ENCODE measurements around the gene ZNF862. TPM values are rescaled to one million over a fixed set of nuclear protein-coding genes. Genes with fewer than 3 reads are reported as not detected.
A peak's percentile ranks its signal among the peaks of the same experiment; 100 is the strongest.

The ZNF862 gene
- total and polyA plus RNA-seq, 2 donors (not counting 1 experiment from before 2014, with no cell fraction given) = 24.1 to 33.0 TPM

DNA sequence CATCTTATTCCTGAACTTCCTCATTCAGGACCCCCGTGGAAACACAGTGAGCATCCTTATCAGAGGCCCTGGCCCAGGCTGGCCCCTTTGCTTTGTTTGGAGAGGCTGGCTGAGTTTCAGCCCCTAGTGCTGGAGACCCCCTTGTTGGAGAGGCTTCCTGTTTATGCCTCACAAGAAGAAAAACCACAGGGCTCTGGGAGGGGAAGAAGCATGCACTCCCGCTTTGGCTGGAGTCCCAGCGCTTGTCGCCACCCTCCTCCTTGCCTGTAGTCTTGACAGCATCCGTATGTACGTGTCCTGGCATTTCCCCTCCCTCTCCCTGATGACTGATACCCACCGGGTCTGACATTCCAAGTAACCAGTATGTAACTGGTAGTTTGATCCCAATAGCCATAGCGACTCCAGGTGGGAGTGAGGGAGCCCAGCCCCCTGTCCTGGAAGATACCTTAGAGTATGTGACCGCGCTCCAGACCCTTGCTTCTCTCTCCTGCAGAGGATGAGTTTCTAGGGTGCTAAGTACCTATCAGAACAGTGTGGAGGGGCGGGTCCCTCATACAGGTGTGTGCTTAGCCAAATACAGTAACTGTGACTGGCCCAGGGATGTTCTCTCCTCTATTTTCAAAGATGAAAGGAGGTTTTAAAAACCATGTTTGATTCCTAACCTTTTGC lies 28.7 kb downstream of the ZNF862 start:
- H3K79me2 ChIP-seq (ENCODE audit: control insufficient read depth, insufficient read depth, low read length) = no peaks in the 10 kb centered on the region
- H4K20me1 ChIP-seq (ENCODE audit: control insufficient read depth, insufficient read depth, low read length, poor library complexity, severe bottlenecking) = no peaks in the 10 kb centered on the region
- WGBS (ENCODE audit: insufficient coverage) = 69% methylated on average over 4 of the region's 11 CpGs
- TF ChIP-seq EZH2 (IDR thresholded peaks at IDR 0.05; ENCODE audit: borderline replicate concordance, insufficient read depth, low read depth, low read length, poor library complexity, severe bottlenecking) = no peak
- TF ChIP-seq, protein P1, sequence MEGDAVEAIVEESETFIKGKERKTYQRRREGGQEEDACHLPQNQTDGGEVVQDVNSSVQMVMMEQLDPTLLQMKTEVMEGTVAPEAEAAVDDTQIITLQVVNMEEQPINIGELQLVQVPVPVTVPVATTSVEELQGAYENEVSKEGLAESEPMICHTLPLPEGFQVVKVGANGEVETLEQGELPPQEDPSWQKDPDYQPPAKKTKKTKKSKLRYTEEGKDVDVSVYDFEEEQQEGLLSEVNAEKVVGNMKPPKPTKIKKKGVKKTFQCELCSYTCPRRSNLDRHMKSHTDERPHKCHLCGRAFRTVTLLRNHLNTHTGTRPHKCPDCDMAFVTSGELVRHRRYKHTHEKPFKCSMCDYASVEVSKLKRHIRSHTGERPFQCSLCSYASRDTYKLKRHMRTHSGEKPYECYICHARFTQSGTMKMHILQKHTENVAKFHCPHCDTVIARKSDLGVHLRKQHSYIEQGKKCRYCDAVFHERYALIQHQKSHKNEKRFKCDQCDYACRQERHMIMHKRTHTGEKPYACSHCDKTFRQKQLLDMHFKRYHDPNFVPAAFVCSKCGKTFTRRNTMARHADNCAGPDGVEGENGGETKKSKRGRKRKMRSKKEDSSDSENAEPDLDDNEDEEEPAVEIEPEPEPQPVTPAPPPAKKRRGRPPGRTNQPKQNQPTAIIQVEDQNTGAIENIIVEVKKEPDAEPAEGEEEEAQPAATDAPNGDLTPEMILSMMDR (IDR thresholded peaks at IDR 0.05) = no peak
- no peak for DNase-seq
- H3K9ac ChIP-seq (ENCODE audit: low read length) = no peak overlapping the region
- Mint-ChIP-seq H3K4me3 (no peak overlapping the region), H3K9me3 (ENCODE audit: insufficient read depth) (no peaks in the 10 kb centered on the region), H3K4me1 (peaks cover 19% of the 10 kb centered on the region), H3K27me3 (no peaks in the 10 kb centered on the region), H3K27ac (no peak overlapping the region)
- H3K4me1 ChIP-seq (ENCODE audit: control insufficient read depth in 2 of 2, insufficient read depth in 2 of 2, low read length in 2 of 2) = peaks cover 33 to 37% of the 10 kb centered on the region in 2 donors
- intact Hi-C loops (cut with micrococcal nuclease) = no loop called here
- no peak overlapping the region for H2AFZ ChIP-seq (ENCODE audit: insufficient read depth, low read depth, low read length, poor library complexity, severe bottlenecking)
- no peak overlapping the region for H3K4me3 ChIP-seq (ENCODE audit: control extremely low read depth in 1 of 5, extremely low read depth in 1 of 5, insufficient read depth in 1 of 5, low read depth in 2 of 5, low read length in 4 of 5)
- CTCF ChIA-PET = no interaction called here
- peaks cover 0 to 8% of the 10 kb centered on the region in 2 experiments for H3K36me3 ChIP-seq (replicated peaks in 1 of 2; ENCODE audit: control extremely low read depth in 1 of 2, control insufficient read depth in 1 of 2, extremely low read depth in 1 of 2, insufficient read depth in 2 of 2, low read length in 1 of 2)
- POLR2A ChIA-PET = interaction anchor here (0.6 kb wide), 1 partner anchor 27 kb away, joined by 5 read pairs; no protein-coding TSS in a partner anchor
- no peak for ATAC-seq (ENCODE audit: low read depth)
- peak overlapping the region; percentile 19 for H3K4me2 ChIP-seq (replicated peaks; ENCODE audit: low read depth, low read length, poor library complexity, severe bottlenecking)
- H3K9me3 ChIP-seq (ENCODE audit: control extremely low read depth in 1 of 3, control insufficient read depth in 2 of 3, insufficient read depth in 1 of 3, low read length in 2 of 3) = no peaks in the 10 kb centered on the region
- H3K27me3 ChIP-seq (replicated peaks in 1 of 4; ENCODE audit: control extremely low read depth in 1 of 4, control insufficient read depth in 3 of 4, insufficient read depth in 4 of 4, low read length in 3 of 4) = no peaks in the 10 kb centered on the region
- H3K27ac ChIP-seq (ENCODE audit: low read length in 2 of 2) = no peak overlapping the region

DNA sequence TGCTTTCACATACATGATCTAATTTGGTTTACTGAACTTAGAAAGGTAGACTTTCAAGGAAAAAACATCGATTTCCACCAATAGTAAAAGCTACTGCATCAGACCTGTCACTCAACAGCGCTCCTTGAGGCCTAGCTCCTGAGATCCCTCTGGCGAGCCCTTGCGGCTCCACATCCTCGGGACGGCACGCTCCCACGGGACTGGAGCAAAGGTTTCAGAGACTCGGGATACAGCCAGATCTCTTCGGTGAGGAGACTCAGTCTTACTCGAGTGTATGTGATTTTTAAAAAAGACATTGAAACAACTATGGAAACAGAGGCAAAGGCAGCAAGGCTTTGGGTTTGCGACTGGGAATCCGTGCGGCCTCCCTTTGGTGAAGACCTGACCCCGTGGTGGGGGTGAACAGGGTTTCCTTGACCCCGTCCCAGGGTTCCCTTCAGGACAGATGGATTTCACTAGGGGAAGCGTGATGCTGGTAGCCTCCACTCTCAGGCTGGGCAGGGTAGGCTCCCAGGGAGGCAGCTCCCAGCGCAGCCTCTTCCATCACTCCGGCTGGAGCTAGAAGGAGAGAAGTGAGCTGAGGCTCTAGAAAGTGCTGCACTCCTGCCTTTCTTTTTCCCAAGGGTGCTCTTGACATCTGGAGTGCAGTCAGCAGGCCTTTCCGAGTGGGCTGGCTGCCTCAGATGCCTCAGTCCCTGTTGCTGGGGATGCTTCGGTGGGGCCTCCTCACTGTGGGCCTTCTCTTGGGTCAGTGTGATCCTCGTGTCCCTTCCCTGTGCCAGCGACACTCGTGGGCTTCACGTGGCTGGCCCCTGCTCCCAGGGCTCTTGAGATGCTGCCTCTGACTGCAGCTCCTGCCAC lies 29.8 kb downstream of the ZNF862 start:
- 81% methylated on average over 24 of the region's 25 CpGs for WGBS (ENCODE audit: insufficient coverage)
- H3K79me2 ChIP-seq (ENCODE audit: control insufficient read depth, insufficient read depth, low read length) = no peaks in the 10 kb centered on the region
- Mint-ChIP-seq H3K4me1 (peaks cover 24% of the 10 kb centered on the region), H3K9me3 (ENCODE audit: insufficient read depth) (no peaks in the 10 kb centered on the region), H3K4me3 (no peak overlapping the region), H3K27ac (no peak overlapping the region), H3K27me3 (no peaks in the 10 kb centered on the region)
- H4K20me1 ChIP-seq (ENCODE audit: control insufficient read depth, insufficient read depth, low read length, poor library complexity, severe bottlenecking) = no peaks in the 10 kb centered on the region
- H3K27me3 ChIP-seq (replicated peaks in 1 of 4; ENCODE audit: control extremely low read depth in 1 of 4, control insufficient read depth in 3 of 4, insufficient read depth in 4 of 4, low read length in 3 of 4) = no peaks in the 10 kb centered on the region
- peak overlapping the region; percentile 49 for H3K4me2 ChIP-seq (replicated peaks; ENCODE audit: low read depth, low read length, poor library complexity, severe bottlenecking)
- no peaks in the 10 kb centered on the region for H3K9me3 ChIP-seq (ENCODE audit: control extremely low read depth in 1 of 3, control insufficient read depth in 2 of 3, insufficient read depth in 1 of 3, low read length in 2 of 3)
- peaks cover 39 to 44% of the 10 kb centered on the region in 2 donors for H3K4me1 ChIP-seq (ENCODE audit: control insufficient read depth in 2 of 2, insufficient read depth in 2 of 2, low read length in 2 of 2)
- TF ChIP-seq, protein P1 (IDR thresholded peaks at IDR 0.05) = no peak
- TF ChIP-seq EZH2 (IDR thresholded peaks at IDR 0.05; ENCODE audit: borderline replicate concordance, insufficient read depth, low read depth, low read length, poor library complexity, severe bottlenecking) = no peak
- intact Hi-C loops (cut with micrococcal nuclease) = no loop called here
- no peak overlapping the region for H3K9ac ChIP-seq (ENCODE audit: low read length)
- CTCF ChIA-PET = no interaction called here
- DNase-seq (no peak), ATAC-seq (ENCODE audit: low read depth) (no peak)
- H2AFZ ChIP-seq (ENCODE audit: insufficient read depth, low read depth, low read length, poor library complexity, severe bottlenecking) = peak overlapping the region; percentile 5
- H3K36me3 ChIP-seq (replicated peaks in 1 of 2; ENCODE audit: control extremely low read depth in 1 of 2, control insufficient read depth in 1 of 2, extremely low read depth in 1 of 2, insufficient read depth in 2 of 2, low read length in 1 of 2) = peaks cover 0 to 7% of the 10 kb centered on the region in 2 experiments
- no peak overlapping the region for H3K27ac ChIP-seq (ENCODE audit: low read length in 2 of 2)
- H3K4me3 ChIP-seq (ENCODE audit: control extremely low read depth in 1 of 5, extremely low read depth in 1 of 5, insufficient read depth in 1 of 5, low read depth in 2 of 5, low read length in 4 of 5) = no peak overlapping the region
- POLR2A ChIA-PET = no interaction called here
